ENCODE measurements around the gene ALDOC. TPM values are rescaled to one million over a fixed set of nuclear protein-coding genes. Genes with fewer than 3 reads are reported as not detected.

ALDOC gene
- total RNA-seq, 2 donors from 2014 or later = 14.4 to 111 TPM

DNA sequence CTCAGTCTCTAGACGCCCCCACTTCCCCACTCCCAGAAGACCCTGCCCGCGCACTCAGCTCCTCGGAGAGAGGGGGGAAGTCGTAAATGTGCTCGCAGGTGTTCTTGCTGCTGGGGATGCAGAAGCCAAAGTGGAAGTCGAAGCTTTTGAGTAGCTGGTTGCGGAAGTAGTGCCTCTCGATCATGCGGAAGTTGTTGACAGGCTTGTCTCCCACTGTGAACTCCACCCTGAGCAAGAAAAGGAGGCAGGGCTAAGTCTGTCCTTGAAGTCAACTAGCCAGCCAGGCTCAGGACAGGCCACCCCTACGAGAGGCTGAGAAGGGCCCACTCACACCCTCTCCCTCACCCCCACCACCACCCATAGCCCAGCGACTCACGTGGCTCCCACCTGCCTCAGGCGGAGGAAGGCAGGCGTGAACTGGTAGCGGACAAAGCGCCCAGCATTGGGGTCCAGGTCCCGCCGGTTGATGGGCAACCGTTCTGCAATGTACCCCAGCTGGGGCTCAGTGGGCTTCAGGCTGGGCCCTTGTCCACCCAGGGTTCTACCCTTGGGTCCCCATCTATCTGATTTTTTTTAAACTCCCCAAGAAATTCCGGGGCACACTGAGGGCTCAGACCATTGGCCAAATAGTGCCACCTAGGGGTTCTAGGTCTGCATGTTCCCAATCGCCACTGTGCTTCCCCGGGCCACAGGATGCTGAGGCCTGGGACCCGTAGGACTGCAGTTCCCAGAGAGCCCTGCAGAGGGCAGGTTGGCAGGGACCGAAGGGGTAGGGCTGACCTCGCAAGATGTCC lies 28.9 kb downstream of the ALDOC start:
- Histone ChIP-seq H3K9ac (ENCODE audit: low read depth in 2 of 2, low read length in 2 of 2) (peak overlapping the region in 1 of 2 donors; percentile 17), H3K36me3 (no peaks in the 10 kb centered on the region), H3K9me3 (no peaks in the 10 kb centered on the region), H3K27me3 (no peaks in the 10 kb centered on the region), H3K27ac (peak overlapping the region; percentile 44), H3K4me3 (no peak overlapping the region), H3K4me1 (no peaks in the 10 kb centered on the region)
- TF ChIP-seq, protein P1, sequence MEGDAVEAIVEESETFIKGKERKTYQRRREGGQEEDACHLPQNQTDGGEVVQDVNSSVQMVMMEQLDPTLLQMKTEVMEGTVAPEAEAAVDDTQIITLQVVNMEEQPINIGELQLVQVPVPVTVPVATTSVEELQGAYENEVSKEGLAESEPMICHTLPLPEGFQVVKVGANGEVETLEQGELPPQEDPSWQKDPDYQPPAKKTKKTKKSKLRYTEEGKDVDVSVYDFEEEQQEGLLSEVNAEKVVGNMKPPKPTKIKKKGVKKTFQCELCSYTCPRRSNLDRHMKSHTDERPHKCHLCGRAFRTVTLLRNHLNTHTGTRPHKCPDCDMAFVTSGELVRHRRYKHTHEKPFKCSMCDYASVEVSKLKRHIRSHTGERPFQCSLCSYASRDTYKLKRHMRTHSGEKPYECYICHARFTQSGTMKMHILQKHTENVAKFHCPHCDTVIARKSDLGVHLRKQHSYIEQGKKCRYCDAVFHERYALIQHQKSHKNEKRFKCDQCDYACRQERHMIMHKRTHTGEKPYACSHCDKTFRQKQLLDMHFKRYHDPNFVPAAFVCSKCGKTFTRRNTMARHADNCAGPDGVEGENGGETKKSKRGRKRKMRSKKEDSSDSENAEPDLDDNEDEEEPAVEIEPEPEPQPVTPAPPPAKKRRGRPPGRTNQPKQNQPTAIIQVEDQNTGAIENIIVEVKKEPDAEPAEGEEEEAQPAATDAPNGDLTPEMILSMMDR (IDR thresholded peaks at IDR 0.05) = peak; percentile 97
- peak; percentile 91 for DNase-seq
- intact Hi-C loops (cut with DNase I) = loop anchor here (2.0 kb wide), 1 partner anchor 65 kb away; no protein-coding TSS in a partner anchor

- intact Hi-C loops (cut with DNase I) = no loop called here
- TF ChIP-seq, protein P1 (IDR thresholded peaks at IDR 0.05) = no peak
- H3K27ac ChIP-seq = no peak overlapping the region
Observed at GRCh38 chr17:28547096-28547622, 29.5 kb downstream of the ALDOC start.

GRCh38 chr17:28545787-28546415 lies 30.8 kb downstream of the ALDOC start:
- Histone ChIP-seq H3K27ac (no peak overlapping the region), H3K9me3 (no peaks in the 10 kb centered on the region), H3K36me3 (no peaks in the 10 kb centered on the region), H3K4me3 (no peak overlapping the region), H3K27me3 (no peaks in the 10 kb centered on the region), H3K9ac (ENCODE audit: low read depth in 2 of 2, low read length in 2 of 2) (no peak overlapping the region), H3K4me1 (no peaks in the 10 kb centered on the region)
- TF ChIP-seq, protein P1 (IDR thresholded peaks at IDR 0.05) = no peak
- intact Hi-C loops (cut with DNase I) = no loop called here
- no peak for DNase-seq

More at GRCh38 chr17:28547096-28547622, 29.5 kb downstream of the ALDOC start:
- Histone ChIP-seq H3K4me1 (no peaks in the 10 kb centered on the region), H3K9me3 (no peaks in the 10 kb centered on the region), H3K36me3 (no peaks in the 10 kb centered on the region), H3K9ac (ENCODE audit: low read depth in 2 of 2, low read length in 2 of 2) (no peak overlapping the region), H3K27me3 (no peaks in the 10 kb centered on the region), H3K4me3 (no peak overlapping the region)
- DNase-seq = no peak

- Histone ChIP-seq H3K27ac (no peak overlapping the region), H3K36me3 (no peaks in the 10 kb centered on the region), H3K9me3 (no peaks in the 10 kb centered on the region), H3K4me1 (no peaks in the 10 kb centered on the region), H3K4me3 (no peak overlapping the region), H3K27me3 (no peaks in the 10 kb centered on the region), H3K9ac (ENCODE audit: low read depth in 2 of 2, low read length in 2 of 2) (no peak overlapping the region)
- intact Hi-C loops (cut with DNase I) = no loop called here
- no peak for DNase-seq
- TF ChIP-seq, protein P1 (IDR thresholded peaks at IDR 0.05) = no peak
Observed at GRCh38 chr17:28545141-28545503, 31.6 kb downstream of the ALDOC start.

DNA sequence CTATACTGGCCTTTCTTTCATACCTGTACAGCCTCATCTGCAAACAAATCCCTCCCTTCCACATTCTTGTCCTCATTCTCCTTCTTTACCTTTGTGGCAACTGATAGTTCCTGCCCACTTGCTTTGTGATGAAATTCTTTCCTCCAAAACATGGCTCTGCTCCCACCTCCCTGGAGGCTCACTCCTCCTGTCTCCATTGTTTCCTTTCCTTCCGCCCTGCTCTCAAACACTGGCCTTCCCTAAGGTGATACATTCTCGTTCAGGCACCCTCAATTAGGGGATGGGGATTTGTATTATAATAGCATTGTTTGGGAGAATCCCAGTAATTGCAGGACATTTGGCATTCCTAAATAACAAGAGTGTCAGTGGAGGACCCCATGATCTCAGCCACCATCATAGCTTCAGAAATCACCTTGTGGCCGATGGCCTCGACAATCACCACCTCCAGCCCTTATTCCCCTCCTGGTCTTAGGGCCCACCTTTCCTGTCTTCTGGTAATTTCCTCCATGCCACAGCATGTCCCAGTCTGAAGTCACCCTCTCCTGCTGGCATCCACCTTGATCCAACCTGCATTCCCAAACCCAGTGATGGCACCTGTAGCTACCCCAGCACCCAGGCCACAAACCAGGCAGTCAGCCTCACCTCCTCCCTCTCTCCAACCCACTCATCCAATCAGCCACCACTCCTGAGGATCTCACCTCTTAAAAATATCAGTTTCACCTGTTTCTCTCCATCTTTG lies 32.1 kb downstream of the ALDOC start:
- H3K27ac ChIP-seq = no peak overlapping the region
- no peaks in the 10 kb centered on the region for H3K27me3 ChIP-seq
- intact Hi-C loops (cut with DNase I) = no loop called here
- H3K9me3 ChIP-seq = no peaks in the 10 kb centered on the region
- no peaks in the 10 kb centered on the region for H3K36me3 ChIP-seq
- TF ChIP-seq, protein P1 (IDR thresholded peaks at IDR 0.05) = no peak
- H3K9ac ChIP-seq (ENCODE audit: low read depth in 2 of 2, low read length in 2 of 2) = no peak overlapping the region
- DNase-seq = no peak
- no peak overlapping the region for H3K4me3 ChIP-seq
- H3K4me1 ChIP-seq = no peaks in the 10 kb centered on the region
